HUES64 (cell line): Measurements from ENCODE around the gene USP17L20.
"Not testable (repeated sequence)": the region's sequence is repeated elsewhere in the genome, so short reads cannot be mapped to it uniquely, and the experiment has no call there.

Source experiments
- H3K27ac ChIP-seq: 2 replicates; pipeline ENCODE4 v1.7.0; 2013; ENCODE audit warnings: low read depth, low read length, inconsistent platforms
- H3K27me3 ChIP-seq: 2 replicates; pipeline ENCODE4 v1.6.1; 2013; ENCODE audit warnings: mild to moderate bottlenecking, low read length; ENCODE audit not compliant: insufficient read depth
- H3K36me3 ChIP-seq: 2 replicates; pipeline ENCODE4 v1.6.1; 2013; ENCODE audit warnings: mild to moderate bottlenecking, low read length; ENCODE audit not compliant: insufficient read depth
- H3K4me1 ChIP-seq: 2 replicates; pipeline ENCODE4 v1.6.1; 2013; ENCODE audit warnings: mild to moderate bottlenecking, low read length, moderate library complexity; ENCODE audit not compliant: insufficient read depth
- H3K4me3 ChIP-seq: 2 replicates; pipeline ENCODE4 v1.5.1; 2013; ENCODE audit warnings: mild to moderate bottlenecking, low read length, moderate library complexity
- H3K9ac ChIP-seq: 2 replicates; pipeline ENCODE4 v1.6.1; 2013; ENCODE audit warnings: mild to moderate bottlenecking, low read depth, low read length
- H3K9me3 ChIP-seq: 2 replicates; pipeline ENCODE4 v1.6.1; 2013; ENCODE audit warnings: low read depth, low read length; ENCODE audit not compliant: insufficient read depth
- WGBS: fragments of 150-250, 120-280 bp; methylation state at CpG from one replicate; pipeline ENCODE4 v1.1.7; 2013; ENCODE audit warnings: missing lambda C conversion rate; 5-methylcytosine and 5-hydroxymethylcytosine counted together

Gene USP17L20

DNA sequence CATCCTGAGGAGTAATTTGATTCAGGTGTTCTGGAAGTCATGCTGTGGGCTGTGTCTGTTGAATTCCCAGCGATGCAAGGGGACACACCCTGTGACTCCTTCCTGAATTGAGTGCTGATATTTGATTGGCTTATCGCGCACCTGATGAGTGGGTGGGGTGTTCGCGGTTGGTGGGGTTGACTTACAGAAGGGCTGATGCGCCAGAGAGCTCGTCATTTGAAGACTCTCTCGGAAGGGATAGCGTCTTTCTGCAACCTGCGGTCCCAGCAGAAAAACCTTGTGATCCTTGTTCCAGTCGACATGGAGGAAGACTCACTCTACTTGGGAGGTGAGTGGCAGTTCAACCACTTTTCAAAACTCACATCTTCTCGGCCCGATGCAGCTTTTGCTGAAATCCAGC is 4.8 kb upstream of the USP17L20 start, which contains the start of gene USP17L19:
TSS of gene USP17L19 (plus strand) at position 301 of the 400 bp plus-strand sequence. CDS start at position 301, 0 bp downstream.
- WGBS, result no CpG with 5 or more reads among the region's 13 CpGs
- H3K27ac ChIP-seq, H3K9ac ChIP-seq: not testable (repeated sequence)

DNA sequence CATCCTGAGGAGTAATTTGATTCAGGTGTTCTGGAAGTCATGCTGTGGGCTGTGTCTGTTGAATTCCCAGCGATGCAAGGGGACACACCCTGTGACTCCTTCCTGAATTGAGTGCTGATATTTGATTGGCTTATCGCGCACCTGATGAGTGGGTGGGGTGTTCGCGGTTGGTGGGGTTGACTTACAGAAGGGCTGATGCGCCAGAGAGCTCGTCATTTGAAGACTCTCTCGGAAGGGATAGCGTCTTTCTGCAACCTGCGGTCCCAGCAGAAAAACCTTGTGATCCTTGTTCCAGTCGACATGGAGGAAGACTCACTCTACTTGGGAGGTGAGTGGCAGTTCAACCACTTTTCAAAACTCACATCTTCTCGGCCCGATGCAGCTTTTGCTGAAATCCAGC is 4.6 kb downstream of the USP17L20 start, which contains the start of gene USP17L21:
TSS of gene USP17L21 (plus strand) at position 301 of the 400 bp plus-strand sequence. CDS start at position 301, 0 bp downstream.
- not testable (repeated sequence) for H3K4me3 ChIP-seq, H3K9me3 ChIP-seq, H3K9ac ChIP-seq, H3K4me1 ChIP-seq, H3K27me3 ChIP-seq, H3K36me3 ChIP-seq, H3K27ac ChIP-seq
- no CpG with 5 or more reads among the region's 13 CpGs for WGBS

More for the DNA sequence above, 4.8 kb upstream of the USP17L20 start, which contains the start of gene USP17L19:
- H3K27me3 ChIP-seq, H3K4me3 ChIP-seq, H3K36me3 ChIP-seq, H3K4me1 ChIP-seq, H3K9me3 ChIP-seq: not testable (repeated sequence)

DNA sequence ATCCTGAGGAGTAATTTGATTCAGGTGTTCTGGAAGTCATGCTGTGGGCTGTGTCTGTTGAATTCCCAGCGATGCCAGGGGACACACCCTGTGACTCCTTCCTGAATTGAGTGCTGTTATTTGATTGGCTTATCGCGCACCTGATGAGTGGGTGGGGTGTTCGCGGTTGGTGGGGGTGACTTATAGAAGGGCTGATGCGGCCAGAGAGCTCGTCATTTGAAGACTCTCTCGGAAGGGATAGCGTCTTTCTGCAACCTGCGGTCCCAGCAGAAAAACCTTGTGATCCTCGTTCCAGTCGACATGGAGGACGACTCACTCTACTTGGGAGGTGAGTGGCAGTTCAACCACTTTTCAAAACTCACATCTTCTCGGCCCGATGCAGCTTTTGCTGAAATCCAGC is 9.4 kb downstream of the USP17L20 start, which contains the start of gene USP17L22:
TSS of gene USP17L22 (plus strand) at position 301 of the 400 bp plus-strand sequence. CDS start at position 301, 0 bp downstream.
- not testable (repeated sequence) for H3K4me3 ChIP-seq, H3K9ac ChIP-seq, H3K4me1 ChIP-seq, H3K36me3 ChIP-seq, H3K9me3 ChIP-seq, H3K27me3 ChIP-seq, H3K27ac ChIP-seq
- no CpG with 5 or more reads among the region's 15 CpGs for WGBS

- 76% methylated on average over 5 of the region's 10 CpGs for WGBS
- not testable (repeated sequence) for H3K27ac ChIP-seq, H3K9me3 ChIP-seq, H3K9ac ChIP-seq, H3K27me3 ChIP-seq, H3K36me3 ChIP-seq, H3K4me1 ChIP-seq, H3K4me3 ChIP-seq
These were observed 13.8 kb downstream of the USP17L20 start for GRCh38 chr4:9271719-9272118.
